Measurements from ENCODE around the gene FGB.

The FGB gene

DNA sequence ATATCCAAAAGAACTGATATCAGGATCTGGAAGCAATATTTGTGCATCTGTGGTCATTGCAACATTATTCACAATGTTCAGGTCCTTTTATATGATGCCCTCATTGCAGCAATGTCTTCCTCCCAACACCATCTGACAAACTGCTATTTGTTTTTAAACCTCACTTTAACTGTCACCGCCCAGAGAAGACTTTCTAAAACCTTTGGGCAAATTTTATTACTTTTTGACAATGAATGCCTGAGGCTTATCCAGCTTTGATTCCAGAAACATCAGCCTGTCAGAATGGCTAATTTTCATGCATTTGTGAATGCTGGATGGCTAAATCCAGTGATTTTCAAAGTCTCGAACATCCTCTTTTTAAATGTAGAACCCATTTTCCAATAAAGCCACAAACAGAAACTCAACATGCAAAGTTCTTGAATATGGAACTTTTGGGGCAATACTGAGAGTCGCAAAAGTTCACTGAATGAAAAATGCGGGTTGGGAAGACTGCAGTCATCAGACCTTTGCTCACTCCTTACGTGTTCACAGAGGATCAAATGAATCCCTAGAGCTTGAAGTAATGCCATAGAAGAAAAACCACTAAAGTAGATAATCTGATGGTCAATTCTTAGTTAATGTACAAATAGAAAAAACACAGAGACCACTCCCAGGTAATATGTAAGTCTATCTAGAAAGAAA lies 10.5 kb downstream of the FGB start:
- DNase-seq (ENCODE audit: low read depth): no peak
- H3K4me3 ChIP-seq (ENCODE audit: control insufficient read depth, low read depth, low read length): no peak overlapping the region
- TF ChIP-seq, protein P1, sequence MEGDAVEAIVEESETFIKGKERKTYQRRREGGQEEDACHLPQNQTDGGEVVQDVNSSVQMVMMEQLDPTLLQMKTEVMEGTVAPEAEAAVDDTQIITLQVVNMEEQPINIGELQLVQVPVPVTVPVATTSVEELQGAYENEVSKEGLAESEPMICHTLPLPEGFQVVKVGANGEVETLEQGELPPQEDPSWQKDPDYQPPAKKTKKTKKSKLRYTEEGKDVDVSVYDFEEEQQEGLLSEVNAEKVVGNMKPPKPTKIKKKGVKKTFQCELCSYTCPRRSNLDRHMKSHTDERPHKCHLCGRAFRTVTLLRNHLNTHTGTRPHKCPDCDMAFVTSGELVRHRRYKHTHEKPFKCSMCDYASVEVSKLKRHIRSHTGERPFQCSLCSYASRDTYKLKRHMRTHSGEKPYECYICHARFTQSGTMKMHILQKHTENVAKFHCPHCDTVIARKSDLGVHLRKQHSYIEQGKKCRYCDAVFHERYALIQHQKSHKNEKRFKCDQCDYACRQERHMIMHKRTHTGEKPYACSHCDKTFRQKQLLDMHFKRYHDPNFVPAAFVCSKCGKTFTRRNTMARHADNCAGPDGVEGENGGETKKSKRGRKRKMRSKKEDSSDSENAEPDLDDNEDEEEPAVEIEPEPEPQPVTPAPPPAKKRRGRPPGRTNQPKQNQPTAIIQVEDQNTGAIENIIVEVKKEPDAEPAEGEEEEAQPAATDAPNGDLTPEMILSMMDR (IDR thresholded peaks at IDR 0.05; ENCODE audit: control insufficient read depth, insufficient read depth, low read depth, low read length, missing control alignments): no peak

DNA sequence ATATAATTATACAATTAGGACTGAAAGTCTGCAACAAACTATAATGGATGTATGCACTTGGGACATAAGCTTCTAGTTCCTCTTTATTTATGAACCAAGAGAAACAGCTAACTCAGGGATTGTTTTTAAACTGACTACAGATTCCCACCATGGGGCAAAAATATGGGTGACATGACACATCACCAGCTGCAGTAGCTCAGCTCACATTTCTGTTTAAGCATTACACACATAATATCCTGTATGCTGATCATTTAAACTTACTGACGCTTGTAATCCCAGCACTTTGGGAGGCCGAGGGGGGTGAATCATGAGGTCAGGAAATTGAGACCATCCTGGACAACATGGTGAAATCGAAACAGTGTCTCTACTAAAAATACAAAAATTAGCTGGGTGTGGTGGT lies 11.5 kb downstream of the FGB start:
- DNase-seq (ENCODE audit: low read depth): no peak
- TF ChIP-seq, protein P1 (IDR thresholded peaks at IDR 0.05; ENCODE audit: control insufficient read depth, insufficient read depth, low read depth, low read length, missing control alignments): no peak
- no peak overlapping the region for H3K4me3 ChIP-seq (ENCODE audit: control insufficient read depth, low read depth, low read length)

DNA sequence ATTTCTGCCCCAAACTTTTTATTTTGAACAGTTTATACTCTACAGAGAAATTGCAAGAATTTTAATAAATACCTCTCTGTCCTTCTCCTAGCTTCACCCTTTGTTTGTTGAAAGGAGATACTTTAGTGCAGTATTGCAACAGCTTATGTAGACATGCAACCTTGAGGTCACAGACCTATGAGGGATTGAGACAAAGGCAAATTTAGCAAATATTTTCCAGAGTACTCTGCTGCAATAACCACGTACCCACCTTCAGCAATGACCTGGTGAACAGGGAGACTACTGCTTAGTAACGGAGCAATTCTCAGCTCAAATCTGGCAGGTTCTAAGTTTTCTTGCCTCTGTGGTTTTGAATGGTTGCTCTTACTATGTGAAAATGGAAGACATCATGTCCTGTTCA lies 14.5 kb downstream of the FGB start:
- TF ChIP-seq, protein P1 (IDR thresholded peaks at IDR 0.05; ENCODE audit: control insufficient read depth, insufficient read depth, low read depth, low read length, missing control alignments): no peak
- no peak for DNase-seq (ENCODE audit: low read depth)
- H3K4me3 ChIP-seq (ENCODE audit: control insufficient read depth, low read depth, low read length): no peak overlapping the region

DNA sequence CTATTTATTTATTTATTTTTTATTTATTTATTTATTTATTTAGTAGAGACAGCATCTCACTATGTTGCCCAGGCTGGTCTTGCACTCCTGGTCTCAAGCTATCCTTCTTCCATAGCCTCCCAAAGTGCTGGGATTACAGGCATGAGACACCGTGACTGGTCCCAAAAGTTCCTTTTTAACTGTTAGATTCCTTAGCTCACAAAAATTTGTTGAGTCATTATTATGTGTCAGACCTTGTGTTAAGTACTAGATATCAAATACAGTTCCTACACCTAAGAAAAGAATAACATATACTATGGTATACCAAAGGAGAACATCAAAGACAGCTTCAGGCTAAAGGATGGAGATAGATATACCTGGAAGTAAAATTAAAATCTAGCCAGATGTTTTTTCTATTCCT lies 16.1 kb downstream of the FGB start:
- no peak for DNase-seq (ENCODE audit: low read depth)
- TF ChIP-seq, protein P1 (IDR thresholded peaks at IDR 0.05; ENCODE audit: control insufficient read depth, insufficient read depth, low read depth, low read length, missing control alignments): no peak
- H3K4me3 ChIP-seq (ENCODE audit: control insufficient read depth, low read depth, low read length): no peak overlapping the region

DNA sequence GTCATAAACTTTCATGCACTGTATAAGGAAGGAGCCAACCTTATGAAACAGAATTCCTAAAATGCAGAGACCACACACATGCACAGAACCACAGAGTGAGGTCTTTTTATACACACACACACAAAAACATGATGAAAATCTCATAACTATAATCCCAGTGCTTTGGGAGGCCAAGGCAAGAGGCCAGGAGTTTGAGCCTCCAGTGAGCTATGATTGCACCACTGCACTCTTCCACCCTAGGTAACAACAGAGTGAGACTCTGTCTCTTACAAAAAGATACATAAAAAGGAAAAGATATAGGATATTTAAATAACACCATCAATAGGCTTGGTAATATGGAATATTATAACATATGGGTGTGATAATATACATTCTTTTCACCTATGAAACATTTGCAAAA lies 17.1 kb downstream of the FGB start:
- TF ChIP-seq, protein P1 (IDR thresholded peaks at IDR 0.05; ENCODE audit: control insufficient read depth, insufficient read depth, low read depth, low read length, missing control alignments): no peak
- no peak overlapping the region for H3K4me3 ChIP-seq (ENCODE audit: control insufficient read depth, low read depth, low read length)

DNA sequence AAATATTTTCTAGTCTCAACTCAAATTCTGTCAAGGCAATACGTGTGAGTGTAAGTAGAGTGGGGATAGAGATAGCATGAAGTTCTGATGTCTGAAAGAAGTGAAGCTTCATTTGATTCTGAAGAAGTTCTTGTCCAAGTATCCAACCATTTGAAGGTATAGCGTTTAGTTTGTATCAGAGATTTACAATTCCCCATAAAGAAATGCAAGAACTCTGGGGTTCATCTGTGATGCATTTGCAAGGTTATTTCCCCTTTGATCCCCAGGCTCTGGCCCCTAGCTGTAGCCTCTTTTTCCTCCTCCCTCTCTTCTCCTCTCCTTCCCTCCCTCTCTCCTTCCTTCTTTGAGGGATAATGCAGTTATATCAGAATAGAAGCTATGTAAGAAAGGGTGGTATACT lies 19.9 kb downstream of the FGB start:
- TF ChIP-seq, protein P1 (IDR thresholded peaks at IDR 0.05; ENCODE audit: control insufficient read depth, insufficient read depth, low read depth, low read length, missing control alignments): no peak
- DNase-seq (ENCODE audit: low read depth): no peak
- H3K4me3 ChIP-seq (ENCODE audit: control insufficient read depth, low read depth, low read length): no peak overlapping the region

More for the DNA sequence above, 17.1 kb downstream of the FGB start:
- no peak for DNase-seq (ENCODE audit: low read depth)
